ENCODE results near the gene TUBA1C.
"Not testable (repeated sequence)": the region's sequence is repeated elsewhere in the genome, so short reads cannot be mapped to it uniquely, and the experiment has no call there.

TUBA1C gene

GRCh38 chr12:49296034-49296835, 31.4 kb downstream of the TUBA1C start:
- Histone ChIP-seq H3K27ac (ENCODE audit: low read depth, low read length, severe bottlenecking) (no peak overlapping the region), H3K9me3 (ENCODE audit: control insufficient read depth, low read length) (no peaks in the 10 kb centered on the region), H3K4me1 (ENCODE audit: control insufficient read depth, insufficient read depth, low read length, poor library complexity, severe bottlenecking) (peaks cover 12% of the 10 kb centered on the region), H3K4me3 (ENCODE audit: extremely low read depth, insufficient read depth, low read length, poor library complexity, severe bottlenecking) (no peak overlapping the region), H3K36me3 (ENCODE audit: control insufficient read depth, insufficient read depth, low read length) (no peaks in the 10 kb centered on the region)
- WGBS, 2 experiments (ENCODE audit: insufficient coverage in 2 of 2), result 44 to 47% methylated on average over 35 to 49 of the region's 54 CpGs

- Histone ChIP-seq H3K9me3 (ENCODE audit: control insufficient read depth, low read length) (no peaks in the 10 kb centered on the region), H3K27ac (ENCODE audit: low read depth, low read length, severe bottlenecking) (no peak overlapping the region), H3K4me3 (ENCODE audit: extremely low read depth, insufficient read depth, low read length, poor library complexity, severe bottlenecking) (no peak overlapping the region), H3K4me1 (ENCODE audit: control insufficient read depth, insufficient read depth, low read length, poor library complexity, severe bottlenecking) (peaks cover 12% of the 10 kb centered on the region), H3K36me3 (ENCODE audit: control insufficient read depth, insufficient read depth, low read length) (no peaks in the 10 kb centered on the region)
- 6 to 7% methylated on average over 66 to 71 of the region's 77 CpGs for WGBS, 2 experiments (ENCODE audit: insufficient coverage in 2 of 2)
Observed at GRCh38 chr12:49296836-49297694, 32.2 kb downstream of the TUBA1C start.

GRCh38 chr12:49297695-49298060, 32.8 kb downstream of the TUBA1C start:
- 17 to 48% methylated on average over 2 to 6 of the region's 8 CpGs for WGBS, 2 experiments (ENCODE audit: insufficient coverage in 2 of 2)

GRCh38 chr12:49298160-49298559, 33.3 kb downstream of the TUBA1C start:
- Histone ChIP-seq H3K9me3 (ENCODE audit: control insufficient read depth, low read length) (no peaks in the 10 kb centered on the region), H3K36me3 (ENCODE audit: control insufficient read depth, insufficient read depth, low read length) (no peaks in the 10 kb centered on the region), H3K4me3 (ENCODE audit: extremely low read depth, insufficient read depth, low read length, poor library complexity, severe bottlenecking) (no peak overlapping the region), H3K4me1 (ENCODE audit: control insufficient read depth, insufficient read depth, low read length, poor library complexity, severe bottlenecking) (peaks cover 7% of the 10 kb centered on the region), H3K27ac (ENCODE audit: low read depth, low read length, severe bottlenecking) (no peak overlapping the region)
- WGBS, 2 experiments (ENCODE audit: insufficient coverage in 2 of 2), result 71 to 75% methylated on average over 6 of the region's 6 CpGs

More at GRCh38 chr12:49297695-49298060, 32.8 kb downstream of the TUBA1C start:
- peaks cover 12% of the 10 kb centered on the region for H3K4me1 ChIP-seq (ENCODE audit: control insufficient read depth, insufficient read depth, low read length, poor library complexity, severe bottlenecking)
- no peak overlapping the region for H3K4me3 ChIP-seq (ENCODE audit: extremely low read depth, insufficient read depth, low read length, poor library complexity, severe bottlenecking)
- H3K9me3 ChIP-seq (ENCODE audit: control insufficient read depth, low read length), result no peaks in the 10 kb centered on the region
- no peaks in the 10 kb centered on the region for H3K36me3 ChIP-seq (ENCODE audit: control insufficient read depth, insufficient read depth, low read length)
- no peak overlapping the region for H3K27ac ChIP-seq (ENCODE audit: low read depth, low read length, severe bottlenecking)

GRCh38 chr12:49301760-49302159, 36.9 kb downstream of the TUBA1C start:
- Histone ChIP-seq H3K4me3 (ENCODE audit: extremely low read depth, insufficient read depth, low read length, poor library complexity, severe bottlenecking) (no peak overlapping the region), H3K27ac (ENCODE audit: low read depth, low read length, severe bottlenecking) (no peak overlapping the region), H3K9me3 (ENCODE audit: control insufficient read depth, low read length) (no peaks in the 10 kb centered on the region), H3K4me1 (ENCODE audit: control insufficient read depth, insufficient read depth, low read length, poor library complexity, severe bottlenecking) (no peaks in the 10 kb centered on the region), H3K36me3 (ENCODE audit: control insufficient read depth, insufficient read depth, low read length) (no peaks in the 10 kb centered on the region)
- 67 to 86% methylated on average over 3 to 4 of the region's 4 CpGs for WGBS, 2 experiments (ENCODE audit: insufficient coverage in 2 of 2)

GRCh38 chr12:49304161-49304560, 39.3 kb downstream of the TUBA1C start:
- WGBS, 2 experiments (ENCODE audit: insufficient coverage in 2 of 2), result 94 to 95% methylated on average over 2 of the region's 2 CpGs

GRCh38 chr12:49305762-49306510, 41.1 kb downstream of the TUBA1C start:
- no peaks in the 10 kb centered on the region for H3K36me3 ChIP-seq (ENCODE audit: control insufficient read depth, insufficient read depth, low read length)
- H3K9me3 ChIP-seq (ENCODE audit: control insufficient read depth, low read length), result no peaks in the 10 kb centered on the region
- no peak overlapping the region for H3K4me3 ChIP-seq (ENCODE audit: extremely low read depth, insufficient read depth, low read length, poor library complexity, severe bottlenecking)
- no peaks in the 10 kb centered on the region for H3K4me1 ChIP-seq (ENCODE audit: control insufficient read depth, insufficient read depth, low read length, poor library complexity, severe bottlenecking)
- H3K27ac ChIP-seq (ENCODE audit: low read depth, low read length, severe bottlenecking), result no peak overlapping the region
- 85 to 92% methylated on average over 6 of the region's 6 CpGs for WGBS, 2 experiments (ENCODE audit: insufficient coverage in 2 of 2)

More at GRCh38 chr12:49304161-49304560, 39.3 kb downstream of the TUBA1C start:
- no peak overlapping the region for H3K4me3 ChIP-seq (ENCODE audit: extremely low read depth, insufficient read depth, low read length, poor library complexity, severe bottlenecking)
- no peaks in the 10 kb centered on the region for H3K36me3 ChIP-seq (ENCODE audit: control insufficient read depth, insufficient read depth, low read length)
- no peaks in the 10 kb centered on the region for H3K4me1 ChIP-seq (ENCODE audit: control insufficient read depth, insufficient read depth, low read length, poor library complexity, severe bottlenecking)
- H3K9me3 ChIP-seq (ENCODE audit: control insufficient read depth, low read length), result no peaks in the 10 kb centered on the region
- H3K27ac ChIP-seq (ENCODE audit: low read depth, low read length, severe bottlenecking), result no peak overlapping the region

- H3K4me1 ChIP-seq (ENCODE audit: control insufficient read depth, insufficient read depth, low read length, poor library complexity, severe bottlenecking), result no peaks in the 10 kb centered on the region
- H3K4me3 ChIP-seq (ENCODE audit: extremely low read depth, insufficient read depth, low read length, poor library complexity, severe bottlenecking), result no peak overlapping the region
- no peaks in the 10 kb centered on the region for H3K36me3 ChIP-seq (ENCODE audit: control insufficient read depth, insufficient read depth, low read length)
- H3K9me3 ChIP-seq (ENCODE audit: control insufficient read depth, low read length), result no peaks in the 10 kb centered on the region
- WGBS, 2 experiments (ENCODE audit: insufficient coverage in 2 of 2), result 80 to 86% methylated on average over 6 of the region's 7 CpGs
- no peak overlapping the region for H3K27ac ChIP-seq (ENCODE audit: low read depth, low read length, severe bottlenecking)
Observed at GRCh38 chr12:49309386-49309785, 44.5 kb downstream of the TUBA1C start.

- not testable (repeated sequence) for H3K27ac ChIP-seq (ENCODE audit: low read depth, low read length, severe bottlenecking); H3K36me3 ChIP-seq (ENCODE audit: control insufficient read depth, insufficient read depth, low read length); H3K9me3 ChIP-seq (ENCODE audit: control insufficient read depth, low read length); H3K4me3 ChIP-seq (ENCODE audit: extremely low read depth, insufficient read depth, low read length, poor library complexity, severe bottlenecking); H3K4me1 ChIP-seq (ENCODE audit: control insufficient read depth, insufficient read depth, low read length, poor library complexity, severe bottlenecking)
- no CpG with 5 or more reads among the region's 3 CpGs for WGBS, 2 experiments (ENCODE audit: insufficient coverage in 2 of 2)
Observed at GRCh38 chr12:49310451-49311000, 45.6 kb downstream of the TUBA1C start.

GRCh38 chr12:49314811-49315210, 49.9 kb downstream of the TUBA1C start:
- no peak overlapping the region for H3K27ac ChIP-seq (ENCODE audit: low read depth, low read length, severe bottlenecking)
- H3K4me3 ChIP-seq (ENCODE audit: extremely low read depth, insufficient read depth, low read length, poor library complexity, severe bottlenecking), result no peak overlapping the region
- no peaks in the 10 kb centered on the region for H3K9me3 ChIP-seq (ENCODE audit: control insufficient read depth, low read length)
- no peaks in the 10 kb centered on the region for H3K36me3 ChIP-seq (ENCODE audit: control insufficient read depth, insufficient read depth, low read length)
- 82% methylated on average over 1 of the region's 1 CpG; no CpG with 5 or more reads in 1 of the 2 experiments for WGBS, 2 experiments (ENCODE audit: insufficient coverage in 2 of 2)
- no peaks in the 10 kb centered on the region for H3K4me1 ChIP-seq (ENCODE audit: control insufficient read depth, insufficient read depth, low read length, poor library complexity, severe bottlenecking)

All from mesodermal cell (in vitro differentiated cells).